SK-N-SH (cell line): ENCODE data around the gene CTBP2. TPM values are rescaled to one million over a fixed set of nuclear protein-coding genes. Genes with fewer than 3 reads are reported as not detected.
A peak's percentile ranks its signal among the peaks of the same experiment; 100 is the strongest.

ENCODE experiments used
- CTCF ChIA-PET: fragments of 300-600, 350-600 bp; formaldehyde crosslinking; extraction: SDS; loops from one replicate; lab custom pipeline; 2021; lab: Yijun Ruan, JAX
- POLR2A ChIA-PET: fragments of 350-600 bp; sonication (Branson Sonifier 250); formaldehyde crosslinking; extraction: SDS; loops from one replicate; lab custom pipeline; 2020; ENCODE audit warnings: antibody characterized with exemption, inconsistent platforms; lab: Yijun Ruan, JAX
- DNase-seq: peaks from one replicate; pipeline ENCODE4 v3.0.0; 2012
- H2AFZ ChIP-seq: fragments of 200-600 bp; sonication (generic); 2 replicates; pipeline ENCODE4 v1.8.1; 2016; ENCODE audit warnings: antibody characterized with exemption, mild to moderate bottlenecking, low read depth
- H3F3A ChIP-seq: fragments of 200-600 bp; sonication (generic); replicated peaks from 2 replicates; pipeline ENCODE3; 2016; ENCODE audit warnings: antibody characterized with exemption, mild to moderate bottlenecking; ENCODE audit not compliant: insufficient read depth
- H3K27ac ChIP-seq, 2 experiments: fragments of 200-500 bp in 1 of 2; fragments of 200-600 bp in 1 of 2; sonication (Bioruptor generic) in 1 of 2; sonication (generic), shearing (Covaris generic) in 1 of 2; 2 replicates each; pipeline versions ENCODE4 v1.5.1 to v1.6.1; 2014 to 2016; ENCODE audit warnings: low read depth in 2 of 2, inconsistent platforms in 1 of 2, low read length in 1 of 2, mild to moderate bottlenecking in 1 of 2, mixed read lengths in 1 of 2
- H3K27me3 ChIP-seq: fragments of 200-600 bp; sonication (generic), shearing (Covaris generic); 2 replicates; pipeline ENCODE4 v1.6.1; 2016; ENCODE audit warnings: mixed run types; ENCODE audit not compliant: insufficient read depth
- H3K36me3 ChIP-seq, 2 experiments: fragments of 200-500 bp in 1 of 2; fragments of 200-600 bp in 1 of 2; sonication (Bioruptor generic) in 1 of 2; sonication (generic) in 1 of 2; replicated peaks in 1 of 2; 2 replicates each; pipeline versions ENCODE3 to v1.5.1; 2014 to 2016; ENCODE audit warnings: low read length in 1 of 2, mild to moderate bottlenecking in 1 of 2; ENCODE audit not compliant: insufficient read depth in 2 of 2, control insufficient read depth in 1 of 2
- H3K4me1 ChIP-seq, 2 experiments: fragments of 200-500 bp in 1 of 2; fragments of 200-600 bp in 1 of 2; sonication (Bioruptor generic) in 1 of 2; sonication (generic), shearing (Covaris generic) in 1 of 2; 2 replicates each; pipeline versions ENCODE4 v1.5.1 to v1.6.1; 2014 to 2016; ENCODE audit warnings: low read depth in 1 of 2, low read length in 1 of 2, mixed run types in 1 of 2; ENCODE audit not compliant: insufficient read depth in 2 of 2, control insufficient read depth in 1 of 2
- H3K4me2 ChIP-seq: fragments of 200-600 bp; sonication (generic), shearing (Covaris generic); 2 replicates; pipeline ENCODE4 v1.6.1; 2017; ENCODE audit warnings: mixed run types
- H3K4me3 ChIP-seq, 2 experiments: fragments of 200-500 bp in 1 of 2; fragments of 200-600 bp in 1 of 2; sonication (Bioruptor generic) in 1 of 2; sonication (generic), shearing (Covaris generic) in 1 of 2; 2 replicates each; pipeline versions ENCODE4 v1.5.1 to v1.8.1; 2014 to 2016; ENCODE audit warnings: low read depth in 2 of 2, inconsistent platforms in 1 of 2, low read length in 1 of 2, mild to moderate bottlenecking in 1 of 2, mixed read lengths in 1 of 2, moderate library complexity in 1 of 2
- H3K79me2 ChIP-seq: fragments of 200-600 bp; sonication (generic); 2 replicates; pipeline ENCODE4 v1.8.1; 2017; ENCODE audit warnings: mild to moderate bottlenecking; ENCODE audit not compliant: insufficient read depth
- H3K9ac ChIP-seq: fragments of 200-600 bp; sonication (generic); 2 replicates; pipeline ENCODE4 v1.6.1; 2017; ENCODE audit warnings: mixed run types
- H3K9me2 ChIP-seq: fragments of 200-600 bp; sonication (generic); 2 replicates; pipeline ENCODE4 v1.6.1; 2017; ENCODE audit warnings: mixed run types
- H3K9me3 ChIP-seq: fragments of 200-600 bp; sonication (generic); 2 replicates; pipeline ENCODE4 v1.6.1; 2017; ENCODE audit warnings: mixed run types, mild to moderate bottlenecking, moderate library complexity
- H4K20me1 ChIP-seq: fragments of 200-600 bp; sonication (generic); 2 replicates; pipeline ENCODE4 v1.6.1; 2017; ENCODE audit warnings: mild to moderate bottlenecking, mixed run types; ENCODE audit not compliant: insufficient read depth
- GATA2 ChIP-seq: sonication (generic); formaldehyde crosslinking; IDR thresholded peaks from 2 replicates; pipeline ENCODE4 v1.5.0; 2020; ENCODE audit warnings: mild to moderate bottlenecking, missing genetic modification reagents
- TEAD4 ChIP-seq: IDR thresholded peaks from 2 replicates; pipeline ENCODE4 v1.4.0; 2012; ENCODE audit warnings: mild to moderate bottlenecking, borderline replicate concordance; ENCODE audit not compliant: insufficient read depth
- WGBS: methylation state at CpG from one replicate; pipeline ENCODE4 v1.1.6; 2017; ENCODE audit warnings: low lambda C conversion rate; 5-methylcytosine and 5-hydroxymethylcytosine counted together
- polyA plus RNA-seq, 3 experiments: library from polyadenylated mRNA; depleted of rRNA; stranded (reverse); fragments of >200 nt; gene quantifications; 2 replicates each; pipeline ENCODE4 v1.2.3, GENCODE V29; 2012
- TF ChIP-seq, protein P1 (sequence below): IDR thresholded peaks from 2 replicates; pipeline ENCODE4 v1.4.0; 2012; ENCODE audit warnings: low read depth, borderline replicate concordance
- TF ChIP-seq, protein P2 (sequence below): IDR thresholded peaks from 2 replicates; pipeline ENCODE4 v1.4.0; 2012; ENCODE audit warnings: low read depth, borderline replicate concordance

Gene CTBP2
- polyA plus RNA-seq, 1 of the 3 experiments (the other 2 are of a cell fraction), result 69.7 TPM

DNA sequence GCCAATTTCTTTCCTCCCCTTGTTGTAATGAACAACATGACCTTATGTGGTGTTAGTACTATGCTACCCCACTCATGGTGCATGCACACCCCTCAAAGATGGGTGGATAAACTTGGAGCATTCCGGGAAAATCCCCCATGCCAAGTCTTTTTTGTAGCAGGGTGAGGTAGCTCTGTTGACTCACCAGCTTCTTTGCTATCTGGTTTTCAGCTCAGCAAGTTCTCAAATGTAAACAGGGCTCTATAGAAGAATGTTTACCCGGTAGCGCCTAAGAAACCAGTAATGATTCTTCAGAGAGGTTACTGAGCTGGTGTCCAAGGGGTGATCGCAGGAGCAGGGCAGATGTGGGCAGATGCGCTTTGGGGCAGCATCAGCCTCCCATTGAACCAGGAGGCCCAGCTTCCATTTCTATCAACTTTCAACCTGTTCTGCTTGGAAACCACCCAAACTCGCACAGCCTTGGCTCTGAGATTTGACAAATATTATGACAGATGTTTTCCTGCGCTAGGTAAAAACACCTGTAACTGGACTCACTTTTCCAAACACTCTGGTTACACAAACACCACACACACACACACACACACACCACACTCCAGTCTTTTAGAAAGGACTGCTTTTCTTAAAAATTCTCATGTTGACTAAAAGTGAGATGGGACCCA lies 130.7 kb downstream of the CTBP2 start:
- peak overlapping the region; percentile 31 to 43; a peak in 2 of 4 replicates for H3K27ac ChIP-seq
- DNase-seq, result no peak
- no peak overlapping the region for H3K9ac ChIP-seq
- H3K4me1 ChIP-seq, result peaks cover 19 to 81% of the 10 kb centered on the region in 2 experiments
- H4K20me1 ChIP-seq, result peaks cover 67% of the 10 kb centered on the region
- no peak overlapping the region for H3K4me3 ChIP-seq
- no peaks in the 10 kb centered on the region for H3K9me2 ChIP-seq
- 90% methylated on average over 7 of the region's 7 CpGs for WGBS
- no peak overlapping the region for H2AFZ ChIP-seq
- TF ChIP-seq, protein P1, sequence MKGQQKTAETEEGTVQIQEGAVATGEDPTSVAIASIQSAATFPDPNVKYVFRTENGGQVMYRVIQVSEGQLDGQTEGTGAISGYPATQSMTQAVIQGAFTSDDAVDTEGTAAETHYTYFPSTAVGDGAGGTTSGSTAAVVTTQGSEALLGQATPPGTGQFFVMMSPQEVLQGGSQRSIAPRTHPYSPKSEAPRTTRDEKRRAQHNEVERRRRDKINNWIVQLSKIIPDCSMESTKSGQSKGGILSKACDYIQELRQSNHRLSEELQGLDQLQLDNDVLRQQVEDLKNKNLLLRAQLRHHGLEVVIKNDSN, result no peak
- no peak overlapping the region for H3K4me2 ChIP-seq
- CTCF ChIA-PET, result interaction anchor here (0.7 to 3.6 kb wide), 6 partner anchors 11 to 37 kb away, joined by 3 to 16 read pairs (median 4); no protein-coding TSS in a partner anchor
- peaks cover 0 to 22% of the 10 kb centered on the region in 2 experiments for H3K36me3 ChIP-seq
- no peaks in the 10 kb centered on the region for H3K9me3 ChIP-seq
- H3K79me2 ChIP-seq, result peaks cover 89% of the 10 kb centered on the region
- POLR2A ChIA-PET, result no interaction called here
- peaks cover 7% of the 10 kb centered on the region for H3F3A ChIP-seq
- no peaks in the 10 kb centered on the region for H3K27me3 ChIP-seq

GRCh38 chr10:125027871-125028869 lies 132.2 kb downstream of the CTBP2 start:
- Histone ChIP-seq H3K4me2 (no peak overlapping the region), H3K4me3 (no peak overlapping the region), H4K20me1 (peaks cover 71% of the 10 kb centered on the region), H3K27me3 (no peaks in the 10 kb centered on the region), H2AFZ (no peak overlapping the region), H3K36me3 (peaks cover 0 to 21% of the 10 kb centered on the region in 2 experiments), H3K27ac (peak overlapping the region; percentile 43 to 62; a peak in 3 of 4 replicates), H3K9me2 (no peaks in the 10 kb centered on the region), H3K4me1 (peaks cover 30 to 79% of the 10 kb centered on the region in 2 experiments), H3K9me3 (no peaks in the 10 kb centered on the region), H3F3A (peaks cover 6% of the 10 kb centered on the region), H3K9ac (no peak overlapping the region), H3K79me2 (peaks cover 89% of the 10 kb centered on the region)
- ChIA-PET POLR2A (interaction anchor here (0.6 to 1.4 kb wide), 3 partner anchors 9 to 15 kb away, joined by 3 to 6 read pairs (median 4); no protein-coding TSS in a partner anchor), CTCF (interaction anchor here (0.7 to 3.6 kb wide), 11 partner anchors 8 to 36 kb away, joined by 3 to 21 read pairs (median 5); no protein-coding TSS in a partner anchor)
- 83% methylated on average over 16 of the region's 17 CpGs for WGBS
- TF ChIP-seq TEAD4 (no peak), GATA2 (CRISPR knock-in tag) (peak; percentile 34; the same call in 1 of the 2 replicates)
- TF ChIP-seq, protein P2, sequence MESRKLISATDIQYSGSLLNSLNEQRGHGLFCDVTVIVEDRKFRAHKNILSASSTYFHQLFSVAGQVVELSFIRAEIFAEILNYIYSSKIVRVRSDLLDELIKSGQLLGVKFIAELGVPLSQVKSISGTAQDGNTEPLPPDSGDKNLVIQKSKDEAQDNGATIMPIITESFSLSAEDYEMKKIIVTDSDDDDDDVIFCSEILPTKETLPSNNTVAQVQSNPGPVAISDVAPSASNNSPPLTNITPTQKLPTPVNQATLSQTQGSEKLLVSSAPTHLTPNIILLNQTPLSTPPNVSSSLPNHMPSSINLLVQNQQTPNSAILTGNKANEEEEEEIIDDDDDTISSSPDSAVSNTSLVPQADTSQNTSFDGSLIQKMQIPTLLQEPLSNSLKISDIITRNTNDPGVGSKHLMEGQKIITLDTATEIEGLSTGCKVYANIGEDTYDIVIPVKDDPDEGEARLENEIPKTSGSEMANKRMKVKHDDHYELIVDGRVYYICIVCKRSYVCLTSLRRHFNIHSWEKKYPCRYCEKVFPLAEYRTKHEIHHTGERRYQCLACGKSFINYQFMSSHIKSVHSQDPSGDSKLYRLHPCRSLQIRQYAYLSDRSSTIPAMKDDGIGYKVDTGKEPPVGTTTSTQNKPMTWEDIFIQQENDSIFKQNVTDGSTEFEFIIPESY, result no peak
- peak; percentile 56 for DNase-seq
